ENCODE data around the gene AP5M1.
"Not testable (repeated sequence)": the region's sequence is repeated elsewhere in the genome, so short reads cannot be mapped to it uniquely, and the experiment has no call there.

The AP5M1 gene

GRCh38 chr14:57268161-57269069 lies at the start of gene AP5M1, which contains the start of gene EXOC5:
TSS of gene AP5M1 (plus strand) at chr14:57268971. CDS start at chr14:57269315, 344 bp downstream.
TSS of gene EXOC5 (minus strand) at chr14:57268905. CDS start at chr14:57268648, 257 bp downstream.
- peak within 1 kb of the TSS; percentile 91 for H3K27ac ChIP-seq
- no peak; the same call in 1 of the 2 replicates for TF ChIP-seq CTCF (conservative IDR thresholded peaks at IDR 0.05)

- TF ChIP-seq CTCF (conservative IDR thresholded peaks at IDR 0.05): no peak
- H3K27ac ChIP-seq: no peak overlapping the region
These were observed 46.8 kb upstream of the AP5M1 start for GRCh38 chr14:57221931-57222330.

- TF ChIP-seq CTCF (conservative IDR thresholded peaks at IDR 0.05): no peak
- H3K27ac ChIP-seq: no peak overlapping the region
These were observed 41.7 kb upstream of the AP5M1 start for GRCh38 chr14:57227083-57227482.

DNA sequence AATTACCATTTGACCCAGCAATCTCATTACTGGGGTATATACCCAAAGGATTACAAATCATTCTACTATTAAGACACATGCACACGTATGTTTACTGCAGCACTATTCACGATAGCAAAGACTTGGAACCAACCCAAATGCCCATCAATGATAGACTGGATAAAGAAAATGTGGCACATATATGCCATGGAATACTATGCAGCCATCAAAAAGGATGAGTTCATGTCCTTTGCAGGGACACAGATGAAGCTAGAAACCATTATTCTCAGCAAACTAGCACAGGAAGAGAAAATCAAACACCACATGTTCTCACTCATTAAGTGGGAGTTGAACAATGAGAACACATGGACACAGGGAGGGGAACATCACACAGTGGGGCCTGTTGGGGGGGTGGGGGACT lies 40.5 kb upstream of the AP5M1 start:
- H3K27ac ChIP-seq: not testable (repeated sequence)

GRCh38 chr14:57232006-57232405 lies 36.8 kb upstream of the AP5M1 start:
- no peak overlapping the region for H3K27ac ChIP-seq
- TF ChIP-seq CTCF (conservative IDR thresholded peaks at IDR 0.05): no peak

GRCh38 chr14:57240115-57240514 lies 28.7 kb upstream of the AP5M1 start:
- H3K27ac ChIP-seq: not testable (repeated sequence)

- H3K27ac ChIP-seq: no peak overlapping the region
- no peak for TF ChIP-seq CTCF (conservative IDR thresholded peaks at IDR 0.05)
These were observed 25.5 kb upstream of the AP5M1 start for GRCh38 chr14:57243320-57243719.

GRCh38 chr14:57244106-57244505 lies 24.7 kb upstream of the AP5M1 start:
- TF ChIP-seq CTCF (conservative IDR thresholded peaks at IDR 0.05): no peak
- no peak overlapping the region for H3K27ac ChIP-seq
